ENCODE data around the gene SH3GLB1. TPM values are rescaled to one million over a fixed set of nuclear protein-coding genes. Genes with fewer than 3 reads are reported as not detected.

SH3GLB1 gene
- total and polyA plus RNA-seq, 2 of the 13 experiments (the other 11 are each of a cell fraction or from before 2014, with no cell fraction given): 26.0 to 41.5 TPM

- TF ChIP-seq SCMH1 (CRISPR knock-in tag; IDR thresholded peaks at IDR 0.05; ENCODE audit: borderline replicate concordance) (no peak), PHB2 (IDR thresholded peaks at IDR 0.05; ENCODE audit: partially characterized antibody) (no peak), SMAD9 (CRISPR knock-in tag; IDR thresholded peaks at IDR 0.05) (no peak), ATAD3A (CRISPR knock-in tag; IDR thresholded peaks at IDR 0.05) (no peak), ZNF564 (CRISPR knock-in tag; IDR thresholded peaks at IDR 0.05) (peak; percentile 68; the same call in 1 of the 2 replicates), ZNF652 (CRISPR knock-in tag; IDR thresholded peaks at IDR 0.05; ENCODE audit: borderline replicate concordance, low read depth) (no peak), ZNF124 (CRISPR knock-in tag; IDR thresholded peaks at IDR 0.05) (0 out of 2 replicates have a peak, but pooled peaks have one; percentile 11), MIER3 (CRISPR knock-in tag; IDR thresholded peaks at IDR 0.05; ENCODE audit: borderline replicate concordance) (no peak), DMAP1 (CRISPR knock-in tag; IDR thresholded peaks at IDR 0.05) (no peak), MIER2 (CRISPR knock-in tag; IDR thresholded peaks at IDR 0.05) (no peak), ZNF292 (CRISPR knock-in tag; IDR thresholded peaks at IDR 0.05; ENCODE audit: borderline replicate concordance, low read depth) (no peak), MAX (IDR thresholded peaks at IDR 0.05) (no peak), MED13 (CRISPR knock-in tag; IDR thresholded peaks at IDR 0.05) (no peak), DR1 (CRISPR knock-in tag; IDR thresholded peaks at IDR 0.05) (no peak), REPIN1 (CRISPR knock-in tag; IDR thresholded peaks at IDR 0.05; ENCODE audit: borderline replicate concordance, low read depth) (no peak), FOXO1 (CRISPR knock-in tag; IDR thresholded peaks at IDR 0.05) (no peak), KLF6 (CRISPR knock-in tag; IDR thresholded peaks at IDR 0.05) (0 out of 2 replicates have a peak, but pooled peaks have one; percentile 16), YEATS2 (CRISPR knock-in tag; IDR thresholded peaks at IDR 0.05; ENCODE audit: borderline replicate concordance) (no peak), ZBTB7B (CRISPR knock-in tag; IDR thresholded peaks at IDR 0.05) (no peak), ADNP (CRISPR knock-in tag; IDR thresholded peaks at IDR 0.05) (no peak), XBP1 (CRISPR knock-in tag; IDR thresholded peaks at IDR 0.05) (no peak), SRSF1 (optimal IDR thresholded peaks at IDR 0.05; ENCODE audit: low read depth, low read length) (no peak), ZNF280B (CRISPR knock-in tag; IDR thresholded peaks at IDR 0.05; ENCODE audit: borderline replicate concordance) (0 out of 2 replicates have a peak, but pooled peaks have one; percentile 4), ARNT2 (CRISPR knock-in tag; IDR thresholded peaks at IDR 0.05; ENCODE audit: low read depth) (no peak)
- TF ChIP-seq, protein P1, sequence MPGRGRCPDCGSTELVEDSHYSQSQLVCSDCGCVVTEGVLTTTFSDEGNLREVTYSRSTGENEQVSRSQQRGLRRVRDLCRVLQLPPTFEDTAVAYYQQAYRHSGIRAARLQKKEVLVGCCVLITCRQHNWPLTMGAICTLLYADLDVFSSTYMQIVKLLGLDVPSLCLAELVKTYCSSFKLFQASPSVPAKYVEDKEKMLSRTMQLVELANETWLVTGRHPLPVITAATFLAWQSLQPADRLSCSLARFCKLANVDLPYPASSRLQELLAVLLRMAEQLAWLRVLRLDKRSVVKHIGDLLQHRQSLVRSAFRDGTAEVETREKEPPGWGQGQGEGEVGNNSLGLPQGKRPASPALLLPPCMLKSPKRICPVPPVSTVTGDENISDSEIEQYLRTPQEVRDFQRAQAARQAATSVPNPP (CRISPR knock-in tag; IDR thresholded peaks at IDR 0.05): peak; percentile 19; the same call in 1 of the 2 replicates
- TF ChIP-seq, protein P2, sequence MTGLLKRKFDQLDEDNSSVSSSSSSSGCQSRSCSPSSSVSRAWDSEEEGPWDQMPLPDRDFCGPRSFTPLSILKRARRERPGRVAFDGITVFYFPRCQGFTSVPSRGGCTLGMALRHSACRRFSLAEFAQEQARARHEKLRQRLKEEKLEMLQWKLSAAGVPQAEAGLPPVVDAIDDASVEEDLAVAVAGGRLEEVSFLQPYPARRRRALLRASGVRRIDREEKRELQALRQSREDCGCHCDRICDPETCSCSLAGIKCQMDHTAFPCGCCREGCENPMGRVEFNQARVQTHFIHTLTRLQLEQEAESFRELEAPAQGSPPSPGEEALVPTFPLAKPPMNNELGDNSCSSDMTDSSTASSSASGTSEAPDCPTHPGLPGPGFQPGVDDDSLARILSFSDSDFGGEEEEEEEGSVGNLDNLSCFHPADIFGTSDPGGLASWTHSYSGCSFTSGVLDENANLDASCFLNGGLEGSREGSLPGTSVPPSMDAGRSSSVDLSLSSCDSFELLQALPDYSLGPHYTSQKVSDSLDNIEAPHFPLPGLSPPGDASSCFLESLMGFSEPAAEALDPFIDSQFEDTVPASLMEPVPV (CRISPR knock-in tag; IDR thresholded peaks at IDR 0.05): 0 out of 2 replicates have a peak, but pooled peaks have one; percentile 11
These were observed 742 bp downstream of the SH3GLB1 start (continued) for GRCh38 chr1:86704972-86705664.
